Measurements from ENCODE around the gene LRRC8A. TPM values are rescaled to one million over a fixed set of nuclear protein-coding genes. Genes with fewer than 3 reads are reported as not detected.

Gene LRRC8A
- total RNA-seq, 1 donor from 2014 or later = 259 TPM

DNA sequence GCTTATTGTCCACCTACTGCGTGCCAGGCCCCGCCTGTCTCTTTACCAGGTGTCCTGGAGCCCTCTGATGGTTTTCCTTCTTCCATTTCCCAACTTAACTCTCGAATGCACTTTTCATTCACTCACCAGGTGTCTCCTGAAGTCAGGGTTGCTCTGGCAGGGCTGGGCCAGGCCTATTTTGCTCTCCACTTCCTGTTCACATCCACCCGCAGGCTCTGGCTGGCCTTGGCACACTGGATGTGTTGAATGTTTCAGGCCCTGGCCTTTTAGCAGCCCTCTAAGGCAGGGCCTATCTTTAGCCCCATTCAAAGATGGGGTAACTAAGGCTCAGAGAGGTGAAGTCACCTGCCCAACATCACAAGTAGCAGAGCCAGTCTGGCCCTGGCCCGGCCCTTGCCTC lies 16.4 kb downstream of the LRRC8A start:
- peaks cover 20% of the 10 kb centered on the region for H3K36me3 ChIP-seq (ENCODE audit: control insufficient read depth, insufficient read depth, low read length)
- no peak for FAIRE-seq

DNA sequence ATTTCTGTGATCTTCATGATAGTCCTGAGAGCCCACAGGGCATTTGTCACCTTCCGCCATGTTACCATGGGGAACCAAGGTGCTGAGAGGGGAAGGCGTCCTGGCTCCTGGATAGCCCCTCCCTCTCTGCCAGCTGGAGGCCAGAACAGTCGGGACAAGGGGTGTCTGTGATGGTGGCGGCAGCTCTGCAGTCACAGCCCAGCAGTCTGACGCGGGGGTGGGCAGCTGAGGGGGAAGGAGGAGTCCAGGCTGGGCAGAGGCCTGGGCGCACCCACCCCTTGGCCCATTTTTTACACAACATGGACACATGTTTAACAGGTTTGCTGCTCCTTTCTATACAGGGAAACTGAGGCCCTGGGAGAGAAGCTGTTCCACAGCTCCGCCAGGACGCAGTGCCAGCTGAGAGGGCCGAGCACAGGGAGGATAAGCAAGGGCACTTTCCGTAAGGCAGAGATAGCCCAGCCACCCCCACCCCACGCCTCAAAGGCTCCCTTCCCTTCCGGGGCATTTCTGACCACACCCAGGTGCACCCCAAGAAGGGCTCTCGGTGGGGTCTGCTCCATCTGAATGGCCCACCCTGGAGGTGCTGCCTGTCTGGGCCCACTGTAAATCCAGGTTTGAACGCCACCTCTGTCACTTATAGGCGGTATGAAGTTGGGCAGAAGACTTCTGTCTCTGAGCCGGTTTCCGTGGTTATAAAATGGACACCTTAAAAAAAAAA lies 17.1 kb downstream of the LRRC8A start:
- Histone ChIP-seq H3K36me3 (ENCODE audit: control insufficient read depth, insufficient read depth, low read length) (peaks cover 18% of the 10 kb centered on the region), H3K4me3 (ENCODE audit: low read depth, low read length) (no peak overlapping the region), H3K27me3 (ENCODE audit: control insufficient read depth, insufficient read depth, low read length) (no peaks in the 10 kb centered on the region)
- FAIRE-seq (no peak), DNase-seq (ENCODE audit: low read depth) (no peak)
- no peak for TF ChIP-seq CTCF (IDR thresholded peaks at IDR 0.05; ENCODE audit: insufficient read depth, low read length, severe bottlenecking)

More for the DNA sequence above, 16.4 kb downstream of the LRRC8A start:
- no peak for TF ChIP-seq CTCF (IDR thresholded peaks at IDR 0.05; ENCODE audit: insufficient read depth, low read length, severe bottlenecking)
- Histone ChIP-seq H3K4me3 (ENCODE audit: low read depth, low read length) (no peak overlapping the region), H3K27me3 (ENCODE audit: control insufficient read depth, insufficient read depth, low read length) (no peaks in the 10 kb centered on the region)
- DNase-seq (ENCODE audit: low read depth) = no peak

- no peak for TF ChIP-seq CTCF (IDR thresholded peaks at IDR 0.05; ENCODE audit: insufficient read depth, low read length, severe bottlenecking)
- peak; percentile 36 for FAIRE-seq
- peaks cover 18% of the 10 kb centered on the region for H3K36me3 ChIP-seq (ENCODE audit: control insufficient read depth, insufficient read depth, low read length)
These were observed 17.8 kb downstream of the LRRC8A start for GRCh38 chr9:128899566-128900322.

DNA sequence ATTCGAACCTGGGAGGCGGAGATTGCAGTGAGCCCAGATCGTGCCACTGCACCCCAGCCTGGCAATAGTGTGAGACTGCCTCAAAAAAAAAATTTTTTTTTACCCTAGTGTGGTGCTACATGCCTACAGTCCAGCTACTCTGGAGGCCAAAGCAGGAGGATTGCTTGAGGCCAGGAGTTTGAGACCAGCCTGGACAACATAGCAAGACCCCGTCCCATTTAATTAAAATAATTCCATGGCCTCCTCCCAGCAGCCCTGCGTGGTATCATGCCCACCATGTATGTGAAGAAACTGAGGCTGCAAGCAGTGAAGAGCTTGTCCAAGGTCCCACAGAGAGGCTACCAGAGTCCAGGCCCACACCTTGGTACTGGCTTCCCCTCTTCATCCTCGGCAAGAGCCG lies 19.4 kb downstream of the LRRC8A start:
- Histone ChIP-seq H3K36me3 (ENCODE audit: control insufficient read depth, insufficient read depth, low read length) (peaks cover 16% of the 10 kb centered on the region), H3K27me3 (ENCODE audit: control insufficient read depth, insufficient read depth, low read length) (no peaks in the 10 kb centered on the region), H3K4me3 (ENCODE audit: low read depth, low read length) (no peak overlapping the region)
- DNase-seq (ENCODE audit: low read depth) = no peak
- TF ChIP-seq CTCF (IDR thresholded peaks at IDR 0.05; ENCODE audit: insufficient read depth, low read length, severe bottlenecking) = no peak
- no peak for FAIRE-seq

More at GRCh38 chr9:128899566-128900322, 17.8 kb downstream of the LRRC8A start:
- peak; percentile 57 for DNase-seq (ENCODE audit: low read depth)
- Histone ChIP-seq H3K27me3 (ENCODE audit: control insufficient read depth, insufficient read depth, low read length) (no peaks in the 10 kb centered on the region), H3K4me3 (ENCODE audit: low read depth, low read length) (no peak overlapping the region)

DNA sequence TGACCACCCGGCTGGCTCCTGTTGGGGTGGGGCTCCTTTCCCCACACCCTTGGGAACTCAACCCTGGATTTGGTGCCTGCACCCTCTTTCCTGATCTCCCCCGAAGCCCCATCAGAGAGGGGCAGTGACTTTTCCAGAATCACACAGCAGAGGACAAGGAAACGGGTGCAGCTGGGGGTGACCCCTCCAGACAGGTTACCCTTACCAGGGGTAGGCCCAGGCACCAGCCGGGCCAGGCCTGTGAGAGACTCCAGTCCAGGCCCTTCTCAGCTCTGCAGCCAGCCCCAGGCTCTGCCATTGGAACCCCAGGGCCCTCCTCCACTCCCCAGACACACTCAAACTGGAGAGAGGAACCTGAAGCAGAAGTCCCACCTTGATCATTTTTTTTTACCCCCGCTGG lies 19.9 kb downstream of the LRRC8A start:
- FAIRE-seq (no peak), DNase-seq (ENCODE audit: low read depth) (no peak)
- TF ChIP-seq CTCF (IDR thresholded peaks at IDR 0.05; ENCODE audit: insufficient read depth, low read length, severe bottlenecking) = no peak
- Histone ChIP-seq H3K36me3 (ENCODE audit: control insufficient read depth, insufficient read depth, low read length) (peaks cover 17% of the 10 kb centered on the region), H3K27me3 (ENCODE audit: control insufficient read depth, insufficient read depth, low read length) (no peaks in the 10 kb centered on the region), H3K4me3 (ENCODE audit: low read depth, low read length) (no peak overlapping the region)

All from bronchial epithelial cell (primary cell).